Measurements from ENCODE around the gene FNDC5.

The FNDC5 gene

GRCh38 chr1:32897082-32898049 lies 26.7 kb upstream of the FNDC5 start:
- DNase-seq (ENCODE audit: low read depth), result no peak

GRCh38 chr1:32896451-32896850 lies 25.7 kb upstream of the FNDC5 start:
- DNase-seq (ENCODE audit: low read depth), result no peak

GRCh38 chr1:32895325-32896215 lies 24.9 kb upstream of the FNDC5 start:
- no peak for DNase-seq (ENCODE audit: low read depth)

- no peak for DNase-seq (ENCODE audit: low read depth)
These were observed 24.0 kb upstream of the FNDC5 start for GRCh38 chr1:32894681-32895080.

- DNase-seq (ENCODE audit: low read depth), result no peak
These were observed 23.4 kb upstream of the FNDC5 start for GRCh38 chr1:32894019-32894600.

GRCh38 chr1:32893198-32894018 lies 22.7 kb upstream of the FNDC5 start:
- DNase-seq (ENCODE audit: low read depth), result no peak

- no peak for DNase-seq (ENCODE audit: low read depth)
These were observed 21.9 kb upstream of the FNDC5 start for GRCh38 chr1:32892368-32893197.

GRCh38 chr1:32891630-32892029 lies 20.9 kb upstream of the FNDC5 start:
- no peak for DNase-seq (ENCODE audit: low read depth)

GRCh38 chr1:32891241-32891570 lies 20.5 kb upstream of the FNDC5 start:
- no peak for DNase-seq (ENCODE audit: low read depth)

GRCh38 chr1:32890516-32891240 lies 20.0 kb upstream of the FNDC5 start:
- no peak for DNase-seq (ENCODE audit: low read depth)

- DNase-seq (ENCODE audit: low read depth), result no peak
These were observed 19.1 kb upstream of the FNDC5 start for GRCh38 chr1:32889731-32890278.

GRCh38 chr1:32888677-32889420 lies 18.1 kb upstream of the FNDC5 start:
- no peak for DNase-seq (ENCODE audit: low read depth)

GRCh38 chr1:32888134-32888533 lies 17.4 kb upstream of the FNDC5 start:
- DNase-seq (ENCODE audit: low read depth), result no peak

- no peak for DNase-seq (ENCODE audit: low read depth)
These were observed 16.9 kb upstream of the FNDC5 start for GRCh38 chr1:32887623-32888022.

GRCh38 chr1:32886828-32887414 lies 16.2 kb upstream of the FNDC5 start:
- DNase-seq (ENCODE audit: low read depth), result no peak

- no peak for DNase-seq (ENCODE audit: low read depth)
These were observed 15.5 kb upstream of the FNDC5 start, which contains the start of gene HPCA for GRCh38 chr1:32886004-32886827. TSS of gene HPCA (plus strand) at chr1:32886491. CDS start at chr1:32888899, 2,408 bp downstream.

- no peak for DNase-seq (ENCODE audit: low read depth)
These were observed 14.9 kb upstream of the FNDC5 start for GRCh38 chr1:32885676-32886003.

- no peak for DNase-seq (ENCODE audit: low read depth)
These were observed 14.0 kb upstream of the FNDC5 start for GRCh38 chr1:32884726-32885125.
